NCI-H2196 treated with DMSO at 0.1 percent for 48 hours (cell line): ENCODE measurements around the gene MPPED1.
A peak's percentile ranks its signal among the peaks of the same experiment; 100 is the strongest.

ENCODE experiments used
- DNase-seq: peaks from one replicate; lab custom pipeline; 2025; ENCODE audit not compliant: unreplicated experiment; lab: John Stamatoyannopoulos, UW

MPPED1 gene

GRCh38 chr22:43411869-43412807 lies at the start of gene MPPED1:
MPPED1 (plus strand) TSS chr22:43412014; CDS start chr22:43424986, 12,972 bp downstream.
- DNase-seq: no peak

- no peak for DNase-seq
Measured at GRCh38 chr22:43363315-43364168, 48.3 kb upstream of the MPPED1 start.

GRCh38 chr22:43364169-43364435 lies 47.7 kb upstream of the MPPED1 start:
- no peak for DNase-seq

- no peak for DNase-seq
Measured at GRCh38 chr22:43365715-43366440, 45.9 kb upstream of the MPPED1 start.

GRCh38 chr22:43370036-43370435 lies 41.8 kb upstream of the MPPED1 start:
- no peak for DNase-seq

GRCh38 chr22:43375951-43376455 lies 35.8 kb upstream of the MPPED1 start:
- no peak for DNase-seq

- DNase-seq: no peak
Measured at GRCh38 chr22:43376765-43377547, 34.9 kb upstream of the MPPED1 start.

GRCh38 chr22:43377548-43377895 lies 34.3 kb upstream of the MPPED1 start:
- no peak for DNase-seq

- no peak for DNase-seq
Measured at GRCh38 chr22:43377896-43378704, 33.7 kb upstream of the MPPED1 start.

GRCh38 chr22:43381693-43382092 lies 30.1 kb upstream of the MPPED1 start:
- DNase-seq: no peak

GRCh38 chr22:43384863-43385262 lies 27.0 kb upstream of the MPPED1 start:
- DNase-seq: no peak

GRCh38 chr22:43385770-43386641 lies 25.8 kb upstream of the MPPED1 start:
- peak; percentile 72 for DNase-seq

- no peak for DNase-seq
Measured at GRCh38 chr22:43387815-43388214, 24.0 kb upstream of the MPPED1 start.

- peak; percentile 48 for DNase-seq
Measured at GRCh38 chr22:43388420-43388851, 23.4 kb upstream of the MPPED1 start.

- no peak for DNase-seq
Measured at GRCh38 chr22:43389227-43389836, 22.5 kb upstream of the MPPED1 start.

- DNase-seq: no peak
Measured at GRCh38 chr22:43390166-43390565, 21.6 kb upstream of the MPPED1 start.

- DNase-seq: no peak
Measured at GRCh38 chr22:43390872-43391271, 20.9 kb upstream of the MPPED1 start.

GRCh38 chr22:43391306-43391705 lies 20.5 kb upstream of the MPPED1 start:
- no peak for DNase-seq
